Smooth muscle cell (in vitro differentiated cells): ENCODE results near the gene BHMT. TPM values are rescaled to one million over a fixed set of nuclear protein-coding genes. Genes with fewer than 3 reads are reported as not detected.

Source experiments
- DNase-seq: peaks from one replicate; lab custom pipeline; 2025; ENCODE audit not compliant: unreplicated experiment; lab: John Stamatoyannopoulos, UW
- H2AFZ ChIP-seq: fragments of 200-600 bp; sonication (generic); 2 replicates; pipeline ENCODE4 v1.6.0; 2016; ENCODE audit warnings: antibody characterized with exemption, low read depth, mild to moderate bottlenecking
- H3F3A ChIP-seq: fragments of 200-600 bp; sonication (generic); 2 replicates; pipeline ENCODE4 v1.6.0; 2017; ENCODE audit warnings: antibody characterized with exemption, low read depth
- H3K27ac ChIP-seq: fragments of 200-600 bp; sonication (generic); 2 replicates; pipeline ENCODE4 v1.5.1; 2016; ENCODE audit warnings: low read depth, mild to moderate bottlenecking
- H3K27me3 ChIP-seq: fragments of 200-600 bp; sonication (generic); 2 replicates; pipeline ENCODE4 v1.6.1; 2016; ENCODE audit warnings: low read depth, mild to moderate bottlenecking
- H3K36me3 ChIP-seq: fragments of 200-600 bp; sonication (generic); 2 replicates; pipeline ENCODE4 v1.5.1; 2016; ENCODE audit warnings: low read depth
- H3K4me1 ChIP-seq: fragments of 200-600 bp; sonication (generic); 2 replicates; pipeline ENCODE4 v1.5.1; 2016; ENCODE audit warnings: low read depth
- H3K4me2 ChIP-seq: fragments of 200-600 bp; sonication (generic); 2 replicates; pipeline ENCODE4 v1.6.0; 2016; ENCODE audit warnings: mild to moderate bottlenecking
- H3K4me3 ChIP-seq: fragments of 200-600 bp; sonication (generic); 2 replicates; pipeline ENCODE4 v1.5.1; 2016; ENCODE audit warnings: mild to moderate bottlenecking
- H3K79me2 ChIP-seq: fragments of 200-600 bp; sonication (generic); 2 replicates; pipeline ENCODE4 v1.6.0; 2016; ENCODE audit warnings: low read depth, mild to moderate bottlenecking
- H3K9ac ChIP-seq: fragments of 200-600 bp; sonication (generic); 2 replicates; pipeline ENCODE4 v1.6.0; 2016; ENCODE audit warnings: low read depth
- H3K9me3 ChIP-seq: fragments of 200-600 bp; sonication (generic); replicated peaks from 2 replicates; pipeline ENCODE4 v1.5.1; 2016; ENCODE audit warnings: low read depth
- H4K20me1 ChIP-seq: fragments of 200-600 bp; sonication (generic); 2 replicates; pipeline ENCODE4 v1.6.0; 2016; ENCODE audit warnings: low read depth
- WGBS: methylation state at CpG from one replicate; pipeline ENCODE4 v1.1.7; 2016; ENCODE audit warnings: low lambda C conversion rate; 5-methylcytosine and 5-hydroxymethylcytosine counted together
- polyA plus RNA-seq: library from polyadenylated mRNA; unstranded; fragments of >200 nt; fragmentation: Nextera tagmentation; extraction: Ambion mirVana; gene quantifications from 2 replicates; pipeline ENCODE4 v1.2.1, GENCODE V29; 2016
- total RNA-seq: library from RNA; depleted of rRNA; stranded (reverse); fragments of >200 nt; gene quantifications from 2 replicates; pipeline ENCODE4 v1.2.3, GENCODE V29; 2014
- TF ChIP-seq, protein P1 (sequence below): fragments of 200-600 bp; sonication (generic); IDR thresholded peaks from 2 replicates; pipeline ENCODE4 v1.5.1; 2017; ENCODE audit warnings: borderline replicate concordance, mild to moderate bottlenecking, antibody characterized with exemption; ENCODE audit not compliant: insufficient read depth, poor library complexity, severe bottlenecking

The BHMT gene
- total and polyA plus RNA-seq, 2 experiments from 2014 or later: not detected

DNA sequence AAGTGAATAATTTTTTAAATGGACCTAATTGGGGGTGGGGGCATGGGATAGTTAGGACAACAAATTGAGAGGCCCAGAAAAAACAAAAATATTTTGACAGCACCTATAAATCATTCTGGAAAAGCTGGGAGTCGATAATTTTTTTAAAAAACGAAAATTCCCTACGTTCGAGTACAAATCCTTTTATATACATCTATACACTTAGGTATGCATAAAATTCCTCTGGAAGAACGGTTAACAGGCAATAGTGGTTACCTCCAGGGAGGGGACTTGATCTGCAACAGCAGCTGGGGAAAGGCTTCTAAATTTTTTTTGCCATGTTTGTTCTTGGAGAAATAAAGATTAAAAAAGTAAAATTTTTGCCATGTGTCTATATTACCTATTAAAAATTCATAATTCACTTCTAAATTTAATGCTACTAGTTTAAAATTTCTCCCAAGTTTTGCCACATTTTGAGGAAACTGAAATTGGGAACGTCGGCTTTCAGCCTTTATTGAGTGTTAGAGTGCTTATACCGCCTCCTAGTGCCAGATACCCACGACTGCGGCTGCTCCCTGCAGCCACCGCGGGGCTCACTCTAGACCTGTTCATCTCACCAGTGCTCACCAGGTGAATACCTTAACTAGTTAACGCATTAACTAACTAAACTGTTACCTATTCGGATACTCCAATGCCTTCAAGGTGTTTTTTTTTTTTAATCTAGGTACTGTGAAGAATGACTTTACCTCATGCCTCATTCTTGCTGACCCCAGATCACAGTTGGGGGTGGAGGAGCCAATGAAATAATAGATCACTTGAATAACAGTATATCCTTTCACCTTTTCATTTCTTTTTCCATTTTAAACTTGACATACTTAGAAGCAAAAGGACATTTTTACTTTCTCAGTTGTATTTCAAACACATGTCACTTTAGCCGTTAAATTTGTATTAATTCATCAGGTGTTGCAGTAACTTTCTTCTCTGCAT is 1.8 kb upstream of the BHMT start:
- WGBS: 41% methylated on average over 15 of the region's 15 CpGs
- peaks cover 76% of the 10 kb centered on the region for H3K27me3 ChIP-seq
- no peak overlapping the region for H3K4me2 ChIP-seq
- no peaks in the 10 kb centered on the region for H3K4me1 ChIP-seq
- TF ChIP-seq, protein P1, sequence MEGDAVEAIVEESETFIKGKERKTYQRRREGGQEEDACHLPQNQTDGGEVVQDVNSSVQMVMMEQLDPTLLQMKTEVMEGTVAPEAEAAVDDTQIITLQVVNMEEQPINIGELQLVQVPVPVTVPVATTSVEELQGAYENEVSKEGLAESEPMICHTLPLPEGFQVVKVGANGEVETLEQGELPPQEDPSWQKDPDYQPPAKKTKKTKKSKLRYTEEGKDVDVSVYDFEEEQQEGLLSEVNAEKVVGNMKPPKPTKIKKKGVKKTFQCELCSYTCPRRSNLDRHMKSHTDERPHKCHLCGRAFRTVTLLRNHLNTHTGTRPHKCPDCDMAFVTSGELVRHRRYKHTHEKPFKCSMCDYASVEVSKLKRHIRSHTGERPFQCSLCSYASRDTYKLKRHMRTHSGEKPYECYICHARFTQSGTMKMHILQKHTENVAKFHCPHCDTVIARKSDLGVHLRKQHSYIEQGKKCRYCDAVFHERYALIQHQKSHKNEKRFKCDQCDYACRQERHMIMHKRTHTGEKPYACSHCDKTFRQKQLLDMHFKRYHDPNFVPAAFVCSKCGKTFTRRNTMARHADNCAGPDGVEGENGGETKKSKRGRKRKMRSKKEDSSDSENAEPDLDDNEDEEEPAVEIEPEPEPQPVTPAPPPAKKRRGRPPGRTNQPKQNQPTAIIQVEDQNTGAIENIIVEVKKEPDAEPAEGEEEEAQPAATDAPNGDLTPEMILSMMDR: peak; percentile 31
- H4K20me1 ChIP-seq: no peaks in the 10 kb centered on the region
- no peaks in the 10 kb centered on the region for H3K79me2 ChIP-seq
- no peak overlapping the region for H3K9ac ChIP-seq
- DNase-seq: no peak
- H3K27ac ChIP-seq: no peak overlapping the region
- H3K4me3 ChIP-seq: no peak overlapping the region
- H2AFZ ChIP-seq: no peak overlapping the region
- H3F3A ChIP-seq: peaks cover 13% of the 10 kb centered on the region
- no peaks in the 10 kb centered on the region for H3K9me3 ChIP-seq
- H3K36me3 ChIP-seq: no peaks in the 10 kb centered on the region

GRCh38 chr5:79111960-79112702 is 522 bp downstream of the BHMT start:
- WGBS: 7% methylated on average over 36 of the region's 39 CpGs
- Histone ChIP-seq H3K27ac (no peak overlapping the region), H3K9ac (no peak overlapping the region), H3K9me3 (no peaks in the 10 kb centered on the region), H3F3A (peaks cover 11% of the 10 kb centered on the region), H2AFZ (no peak overlapping the region), H3K36me3 (no peaks in the 10 kb centered on the region), H3K4me3 (peak overlapping the region; percentile 9), H4K20me1 (no peaks in the 10 kb centered on the region), H3K27me3 (peaks cover 79% of the 10 kb centered on the region), H3K4me2 (peak overlapping the region; percentile 32), H3K4me1 (no peaks in the 10 kb centered on the region), H3K79me2 (no peaks in the 10 kb centered on the region)
- DNase-seq: no peak
- TF ChIP-seq, protein P1: no peak

DNA sequence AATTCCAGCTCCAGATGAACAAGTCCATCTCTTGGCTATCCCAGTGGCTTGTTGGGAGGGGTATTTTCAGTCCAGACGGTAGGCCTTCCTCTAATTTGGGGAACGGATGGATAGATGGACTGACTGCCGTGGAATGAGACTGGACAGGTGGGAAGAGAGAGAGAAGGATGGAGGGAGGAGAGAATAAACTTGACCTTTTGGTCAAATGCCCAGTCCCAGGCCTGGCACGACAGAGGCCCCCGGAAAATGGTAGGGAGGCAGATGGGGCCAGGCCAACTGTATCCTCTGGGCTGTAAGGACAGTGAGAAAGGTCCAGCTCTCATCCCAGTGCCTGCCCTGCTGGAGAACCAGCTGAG is 1.1 kb downstream of the BHMT start:
- no peaks in the 10 kb centered on the region for H3K79me2 ChIP-seq
- H3K4me3 ChIP-seq: no peak overlapping the region
- no peaks in the 10 kb centered on the region for H3K4me1 ChIP-seq
- TF ChIP-seq, protein P1: no peak
- 73% methylated on average over 5 of the region's 5 CpGs for WGBS
- H3K27ac ChIP-seq: no peak overlapping the region
- H3K36me3 ChIP-seq: no peaks in the 10 kb centered on the region
- H3K9ac ChIP-seq: no peak overlapping the region
- H3K27me3 ChIP-seq: peaks cover 81% of the 10 kb centered on the region
- H4K20me1 ChIP-seq: no peaks in the 10 kb centered on the region
- H2AFZ ChIP-seq: no peak overlapping the region
- no peak overlapping the region for H3K4me2 ChIP-seq
- no peaks in the 10 kb centered on the region for H3K9me3 ChIP-seq
- DNase-seq: no peak
- H3F3A ChIP-seq: peaks cover 6% of the 10 kb centered on the region
